A673 (cell line): Measurements from ENCODE around the gene IER5.

ENCODE experiments used
- CTCF ChIP-seq: fragments of 300-800, 200-600 bp; sonication (generic); conservative IDR thresholded peaks from 2 replicates; pipeline ENCODE4 v1.5.1; 2017; ENCODE audit warnings: low read depth, mild to moderate bottlenecking, antibody characterized with exemption, low read length, moderate library complexity, mixed read lengths
- EZH2 ChIP-seq: fragments of 200-600 bp; sonication (generic); IDR thresholded peaks from 2 replicates; pipeline ENCODE4 v1.6.1; 2017; ENCODE audit warnings: borderline replicate concordance, low read depth, mild to moderate bottlenecking, mixed read lengths, antibody characterized with exemption, low read length; ENCODE audit not compliant: poor library complexity, severe bottlenecking

- TF ChIP-seq CTCF, result no peak
- TF ChIP-seq EZH2, result no peak
These were observed 25.6 kb upstream of the IER5 start for GRCh38 chr1:181062836-181063428.
